ENCODE data around the gene CCDC88C.

- TF ChIP-seq CTCF (IDR thresholded peaks at IDR 0.05; ENCODE audit: low read depth, low read length) (peak; percentile 21; the same call in 1 of the 2 replicates), EZH2phosphoT487 (IDR thresholded peaks at IDR 0.05; ENCODE audit: low read depth) (no peak)
These were observed 100.0 kb downstream of the CCDC88C start for GRCh38 chr14:91317381-91318308.

All from OCI-LY3 (cell line).